BJ (cell line): ENCODE data around the gene ABCG8. TPM values are rescaled to one million over a fixed set of nuclear protein-coding genes. Genes with fewer than 3 reads are reported as not detected.

Source experiments
- CTCF ChIA-PET: fragments of 350-600 bp; formaldehyde crosslinking; extraction: SDS; loops from one replicate; lab custom pipeline; 2021; ENCODE audit warnings: antibody characterized with exemption, inconsistent platforms; lab: Yijun Ruan, JAX
- POLR2A ChIA-PET: fragments of 300-600 bp; sonication (Branson Sonifier 250); formaldehyde crosslinking; extraction: SDS; loops from one replicate; lab custom pipeline; 2021; ENCODE audit warnings: antibody characterized with exemption; lab: Charles Lee
- DNase-seq: peaks from one replicate; pipeline ENCODE4 v3.0.0-alpha.2; 2011; ENCODE audit warnings: low read depth
- H3K27me3 ChIP-seq: 2 replicates; pipeline ENCODE4 v1.6.0; 2011; ENCODE audit warnings: low read length; ENCODE audit not compliant: control insufficient read depth, insufficient read depth
- H3K36me3 ChIP-seq: 2 replicates; pipeline ENCODE4 v1.5.1; 2011; ENCODE audit warnings: low read length; ENCODE audit not compliant: control insufficient read depth, insufficient read depth
- H3K4me3 ChIP-seq: 2 replicates; pipeline ENCODE4 v1.5.1; 2011; ENCODE audit warnings: low read depth, mild to moderate bottlenecking, control low read depth, low read length
- CTCF ChIP-seq: IDR thresholded peaks from 2 replicates; pipeline ENCODE4 v1.5.1; 2011; ENCODE audit warnings: low read depth, mild to moderate bottlenecking, control low read depth, inconsistent platforms, low read length, moderate library complexity; ENCODE audit not compliant: insufficient read depth
- polyA plus RNA-seq: library from polyadenylated mRNA; depleted of rRNA; stranded (reverse); fragments of >200 nt; gene quantifications from 2 replicates; pipeline ENCODE4 v1.2.3, GENCODE V29; 2011

The ABCG8 gene
- polyA plus RNA-seq, 1 experiment: not detected

- Histone ChIP-seq H3K4me3 (no peak overlapping the region), H3K36me3 (peaks cover 10% of the 10 kb centered on the region), H3K27me3 (no peaks in the 10 kb centered on the region)
- ChIA-PET POLR2A (no interaction called here), CTCF (interaction anchor here (1.5 kb wide), 1 partner anchor 12 kb away, joined by 4 read pairs; no protein-coding TSS in a partner anchor)
- no peak for TF ChIP-seq CTCF
- DNase-seq: no peak
These were observed 50.6 kb downstream of the ABCG8 start for GRCh38 chr2:43889416-43889815.

GRCh38 chr2:43890855-43891254, 52.1 kb downstream of the ABCG8 start:
- ChIA-PET CTCF (interaction anchor here (0.7 to 1.5 kb wide), 2 partner anchors 13 to 16 kb away, joined by 3 to 6 read pairs; no protein-coding TSS in a partner anchor), POLR2A (no interaction called here)
- no peak for DNase-seq
- no peaks in the 10 kb centered on the region for H3K27me3 ChIP-seq
- no peak overlapping the region for H3K4me3 ChIP-seq
- H3K36me3 ChIP-seq: peaks cover 10% of the 10 kb centered on the region
- TF ChIP-seq CTCF: no peak

GRCh38 chr2:43894743-43895142, 56.0 kb downstream of the ABCG8 start:
- H3K36me3 ChIP-seq: peaks cover 5% of the 10 kb centered on the region
- POLR2A ChIA-PET: no interaction called here

GRCh38 chr2:43896906-43897305, 58.1 kb downstream of the ABCG8 start:
- no peak for DNase-seq
- Histone ChIP-seq H3K27me3 (no peaks in the 10 kb centered on the region), H3K36me3 (peaks cover 8% of the 10 kb centered on the region), H3K4me3 (no peak overlapping the region)
- no peak for TF ChIP-seq CTCF
- POLR2A ChIA-PET: interaction anchor here (0.5 to 0.7 kb wide), 2 partner anchors 10 to 90 kb away, joined by 3 to 7 read pairs; no protein-coding TSS in a partner anchor
- CTCF ChIA-PET: interaction anchor here (1.2 to 1.7 kb wide), 2 partner anchors 10 to 19 kb away, joined by 3 to 4 read pairs; no protein-coding TSS in a partner anchor

More at GRCh38 chr2:43894743-43895142, 56.0 kb downstream of the ABCG8 start:
- no peak overlapping the region for H3K4me3 ChIP-seq
- TF ChIP-seq CTCF: no peak
- CTCF ChIA-PET: no interaction called here
- no peaks in the 10 kb centered on the region for H3K27me3 ChIP-seq
- DNase-seq: no peak

- Histone ChIP-seq H3K4me3 (no peak overlapping the region), H3K36me3 (peaks cover 8% of the 10 kb centered on the region), H3K27me3 (no peaks in the 10 kb centered on the region)
- DNase-seq: no peak
- CTCF ChIA-PET: interaction anchor here (1.2 to 1.7 kb wide), 3 partner anchors 9 to 26 kb away, joined by 3 to 4 read pairs (median 3); no protein-coding TSS in a partner anchor
- POLR2A ChIA-PET: no interaction called here
- no peak for TF ChIP-seq CTCF
These were observed 58.7 kb downstream of the ABCG8 start for GRCh38 chr2:43897492-43897891.
